Panc1 (cell line): ENCODE measurements around the gene HSFX3. TPM values are rescaled to one million over a fixed set of nuclear protein-coding genes. Genes with fewer than 3 reads are reported as not detected.
A peak's percentile ranks its signal among the peaks of the same experiment; 100 is the strongest.

ENCODE experiments used
- ATAC-seq: fragments of 200-7000 bp; cut with Tn5 transposase; 2 replicates; pipeline ENCODE4 v1.9.1; 2020; ENCODE audit warnings: mild to moderate bottlenecking, moderate library complexity
- BruUV-seq: library from RNA; stranded (reverse); fragments of 400-500 nt; replicated peaks from 2 replicates; lab custom pipeline; 2021; lab: Mats Ljungman, UMichigan
- CTCF ChIA-PET: fragments of 300-600 bp; sonication (Branson Sonifier 250); formaldehyde crosslinking; loops from one replicate; lab custom pipeline; 2022; ENCODE audit warnings: antibody characterized with exemption; lab: Charles Lee
- POLR2A ChIA-PET: fragments of 300-600 bp; sonication (Branson Sonifier 250); formaldehyde crosslinking; loops from one replicate; lab custom pipeline; 2022; ENCODE audit warnings: antibody characterized with exemption; lab: Charles Lee
- DNase-seq: peaks from one replicate; pipeline ENCODE4 v3.0.0-alpha.2; 2010; ENCODE audit warnings: low read depth, low spot score
- H3K27ac ChIP-seq: 2 replicates; pipeline ENCODE4 v1.5.1; 2011; ENCODE audit warnings: mild to moderate bottlenecking, low read length, inconsistent platforms
- H3K27me3 ChIP-seq: fragments of 200-500 bp; sonication (Bioruptor generic); 2 replicates; pipeline ENCODE4 v1.6.0; 2014; ENCODE audit warnings: low read length, inconsistent platforms; ENCODE audit not compliant: control insufficient read depth, insufficient read depth
- H3K36me3 ChIP-seq: fragments of 200-500 bp; sonication (Bioruptor generic); 2 replicates; pipeline ENCODE4 v1.5.1; 2014; ENCODE audit warnings: inconsistent platforms, mild to moderate bottlenecking, low read length, moderate library complexity; ENCODE audit not compliant: control insufficient read depth, insufficient read depth
- H3K4me1 ChIP-seq: 2 replicates; pipeline ENCODE4 v1.5.1; 2011; ENCODE audit warnings: inconsistent platforms, mild to moderate bottlenecking, low read length, moderate library complexity; ENCODE audit not compliant: control insufficient read depth, insufficient read depth
- H3K4me3 ChIP-seq, 2 experiments: 2 replicates each; pipeline ENCODE4 v1.5.1; 2011 to 2012; ENCODE audit warnings: low read depth in 2 of 2, low read length in 2 of 2, mild to moderate bottlenecking in 2 of 2, inconsistent platforms in 1 of 2, moderate library complexity in 1 of 2
- H3K9me3 ChIP-seq: fragments of 200-500 bp; sonication (Bioruptor generic); 2 replicates; pipeline ENCODE4 v1.5.1; 2014; ENCODE audit warnings: low read depth, mild to moderate bottlenecking, inconsistent platforms, low read length, moderate library complexity; ENCODE audit not compliant: control insufficient read depth, insufficient read depth
- POLR2AphosphoS5 ChIP-seq: IDR thresholded peaks from 2 replicates; pipeline ENCODE4 v1.6.1; 2012; ENCODE audit warnings: mild to moderate bottlenecking, low read depth, low read length, moderate library complexity
- SIN3A ChIP-seq: IDR thresholded peaks from 2 replicates; pipeline ENCODE4 v1.6.1; 2012; ENCODE audit warnings: low read depth, mild to moderate bottlenecking, low read length, moderate library complexity, borderline replicate concordance; ENCODE audit not compliant: insufficient read depth
- TCF7L2 ChIP-seq: IDR thresholded peaks from 2 replicates; pipeline ENCODE4 v1.6.1; 2011; ENCODE audit warnings: mild to moderate bottlenecking, low read depth, low read length, inconsistent platforms
- in situ Hi-C: cut with HindIII; loops from 2 replicates; pipeline ENCODE4 v1.10.0; 2016; ENCODE audit warnings: low sequenced_read_pairs, low pct_unique_long_range_greater_than_20kb
- intact Hi-C: fragments of 100-400 bp; cut with micrococcal nuclease; formaldehyde crosslinking; loops from one replicate; pipeline ENCODE4 v1.10.0; 2022; ENCODE audit not compliant: unreplicated experiment
- total RNA-seq: library from RNA; stranded (reverse); gene quantifications from one replicate; pipeline ENCODE4 v1.2.1, GENCODE V29; 2021; ENCODE audit not compliant: unreplicated experiment
- TF ChIP-seq, protein P1 (sequence below): fragments of 450-650 bp; IDR thresholded peaks from 2 replicates; pipeline ENCODE4 v1.5.1; 2017; ENCODE audit warnings: mild to moderate bottlenecking
- TF ChIP-seq, protein P2 (sequence below), 2 experiments: IDR thresholded peaks; 2 replicates each; pipeline ENCODE4 v1.6.1; 2011 to 2012; ENCODE audit warnings: low read depth in 2 of 2, control low read depth in 1 of 2, low read length in 1 of 2, mild to moderate bottlenecking in 1 of 2, moderate library complexity in 1 of 2; ENCODE audit not compliant: insufficient read depth in 1 of 2

HSFX3 gene
- total RNA-seq, 1 experiment from 2014 or later, result not detected

DNA sequence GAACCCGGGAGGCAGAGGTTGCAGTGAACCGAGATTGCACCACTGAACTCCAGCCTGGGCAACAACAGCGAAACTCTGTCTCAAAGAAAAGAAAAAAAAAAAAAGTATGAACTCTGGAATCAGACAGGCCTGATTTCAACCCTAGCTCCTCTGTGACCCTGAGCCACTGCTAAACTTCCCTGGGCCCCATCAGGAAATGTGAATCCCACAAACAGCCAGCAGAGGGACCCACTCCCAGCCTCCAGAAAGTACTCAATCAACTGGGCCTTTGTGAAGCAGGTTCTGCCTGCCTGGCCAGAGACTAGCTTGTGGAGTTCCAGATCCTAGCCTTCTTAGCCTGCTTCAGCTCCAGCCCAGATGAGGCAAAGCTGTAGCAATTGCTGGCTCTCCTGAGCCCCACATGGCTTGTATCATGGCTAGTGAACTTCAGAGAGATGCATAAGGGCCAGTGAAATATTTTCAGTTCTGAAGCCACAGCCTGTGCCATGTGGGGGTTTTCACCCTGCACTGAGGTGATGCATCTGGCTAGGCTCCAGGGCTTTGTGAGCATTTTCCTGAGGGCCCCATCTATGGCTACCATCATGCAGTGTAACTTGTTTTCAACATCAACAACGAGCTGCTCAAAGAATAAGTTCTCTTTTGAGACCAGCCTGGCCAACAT, 37.4 kb downstream of the HSFX3 start:
- Histone ChIP-seq H3K4me1 (no peaks in the 10 kb centered on the region), H3K4me3 (no peak overlapping the region), H3K9me3 (no peaks in the 10 kb centered on the region), H3K27ac (no peak overlapping the region), H3K27me3 (no peaks in the 10 kb centered on the region), H3K36me3 (no peaks in the 10 kb centered on the region)
- intact Hi-C loops, result no loop called here
- BruUV-seq, result no TSS peak
- POLR2A ChIA-PET, result interaction anchor here (0.5 to 0.7 kb wide), 2 partner anchors 18 to 371 kb away, joined by 4 to 10 read pairs; no protein-coding TSS in a partner anchor
- CTCF ChIA-PET, result interaction anchor here (0.6 to 1.2 kb wide), 4 partner anchors 16 to 1097 kb away, joined by 3 to 9 read pairs (median 3); no protein-coding TSS in a partner anchor
- DNase-seq (no peak), ATAC-seq (peak; percentile 85)
- TF ChIP-seq, protein P1, sequence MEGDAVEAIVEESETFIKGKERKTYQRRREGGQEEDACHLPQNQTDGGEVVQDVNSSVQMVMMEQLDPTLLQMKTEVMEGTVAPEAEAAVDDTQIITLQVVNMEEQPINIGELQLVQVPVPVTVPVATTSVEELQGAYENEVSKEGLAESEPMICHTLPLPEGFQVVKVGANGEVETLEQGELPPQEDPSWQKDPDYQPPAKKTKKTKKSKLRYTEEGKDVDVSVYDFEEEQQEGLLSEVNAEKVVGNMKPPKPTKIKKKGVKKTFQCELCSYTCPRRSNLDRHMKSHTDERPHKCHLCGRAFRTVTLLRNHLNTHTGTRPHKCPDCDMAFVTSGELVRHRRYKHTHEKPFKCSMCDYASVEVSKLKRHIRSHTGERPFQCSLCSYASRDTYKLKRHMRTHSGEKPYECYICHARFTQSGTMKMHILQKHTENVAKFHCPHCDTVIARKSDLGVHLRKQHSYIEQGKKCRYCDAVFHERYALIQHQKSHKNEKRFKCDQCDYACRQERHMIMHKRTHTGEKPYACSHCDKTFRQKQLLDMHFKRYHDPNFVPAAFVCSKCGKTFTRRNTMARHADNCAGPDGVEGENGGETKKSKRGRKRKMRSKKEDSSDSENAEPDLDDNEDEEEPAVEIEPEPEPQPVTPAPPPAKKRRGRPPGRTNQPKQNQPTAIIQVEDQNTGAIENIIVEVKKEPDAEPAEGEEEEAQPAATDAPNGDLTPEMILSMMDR, result peak; percentile 82
- TF ChIP-seq, protein P2, sequence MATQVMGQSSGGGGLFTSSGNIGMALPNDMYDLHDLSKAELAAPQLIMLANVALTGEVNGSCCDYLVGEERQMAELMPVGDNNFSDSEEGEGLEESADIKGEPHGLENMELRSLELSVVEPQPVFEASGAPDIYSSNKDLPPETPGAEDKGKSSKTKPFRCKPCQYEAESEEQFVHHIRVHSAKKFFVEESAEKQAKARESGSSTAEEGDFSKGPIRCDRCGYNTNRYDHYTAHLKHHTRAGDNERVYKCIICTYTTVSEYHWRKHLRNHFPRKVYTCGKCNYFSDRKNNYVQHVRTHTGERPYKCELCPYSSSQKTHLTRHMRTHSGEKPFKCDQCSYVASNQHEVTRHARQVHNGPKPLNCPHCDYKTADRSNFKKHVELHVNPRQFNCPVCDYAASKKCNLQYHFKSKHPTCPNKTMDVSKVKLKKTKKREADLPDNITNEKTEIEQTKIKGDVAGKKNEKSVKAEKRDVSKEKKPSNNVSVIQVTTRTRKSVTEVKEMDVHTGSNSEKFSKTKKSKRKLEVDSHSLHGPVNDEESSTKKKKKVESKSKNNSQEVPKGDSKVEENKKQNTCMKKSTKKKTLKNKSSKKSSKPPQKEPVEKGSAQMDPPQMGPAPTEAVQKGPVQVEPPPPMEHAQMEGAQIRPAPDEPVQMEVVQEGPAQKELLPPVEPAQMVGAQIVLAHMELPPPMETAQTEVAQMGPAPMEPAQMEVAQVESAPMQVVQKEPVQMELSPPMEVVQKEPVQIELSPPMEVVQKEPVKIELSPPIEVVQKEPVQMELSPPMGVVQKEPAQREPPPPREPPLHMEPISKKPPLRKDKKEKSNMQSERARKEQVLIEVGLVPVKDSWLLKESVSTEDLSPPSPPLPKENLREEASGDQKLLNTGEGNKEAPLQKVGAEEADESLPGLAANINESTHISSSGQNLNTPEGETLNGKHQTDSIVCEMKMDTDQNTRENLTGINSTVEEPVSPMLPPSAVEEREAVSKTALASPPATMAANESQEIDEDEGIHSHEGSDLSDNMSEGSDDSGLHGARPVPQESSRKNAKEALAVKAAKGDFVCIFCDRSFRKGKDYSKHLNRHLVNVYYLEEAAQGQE (IDR thresholded peaks at IDR 0.05; ENCODE audit: insufficient read depth in 1 of 2, low read depth in 2 of 2, low read length in 1 of 2), result no peak
- in situ Hi-C loops, result loop anchor here (25.0 kb wide), 1 partner anchor 1125 kb away; no protein-coding TSS in a partner anchor

DNA sequence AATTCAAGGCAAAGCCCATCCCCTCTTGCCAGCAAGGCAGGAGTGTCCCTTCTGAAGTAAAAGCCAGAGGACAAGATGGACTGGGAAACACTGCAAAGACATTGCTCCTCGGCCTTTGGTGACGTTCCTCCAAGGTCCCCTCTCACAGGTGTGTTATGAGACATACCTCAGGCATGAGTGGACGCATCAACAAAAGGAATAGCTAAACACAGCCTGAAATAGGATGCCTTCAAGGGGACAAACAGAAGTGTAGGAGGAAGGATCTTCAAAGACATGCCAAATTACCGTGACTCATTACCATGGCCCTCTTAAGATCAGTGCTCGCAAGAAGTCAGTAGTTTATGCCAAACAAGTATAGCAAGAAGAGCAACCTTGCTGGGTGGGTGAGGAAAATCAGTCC, 38.6 kb downstream of the HSFX3 start:
- ChIA-PET CTCF (interaction anchor here (1.2 kb wide), 2 partner anchors 28 to 428 kb away, joined by 3 to 4 read pairs; no protein-coding TSS in a partner anchor), POLR2A (no interaction called here)
- intact Hi-C loops, result no loop called here
- in situ Hi-C loops, result loop anchor here (25.0 kb wide), 1 partner anchor 1126 kb away; no protein-coding TSS in a partner anchor
- Histone ChIP-seq H3K36me3 (no peaks in the 10 kb centered on the region), H3K27ac (no peak overlapping the region), H3K9me3 (no peaks in the 10 kb centered on the region), H3K4me1 (no peaks in the 10 kb centered on the region), H3K4me3 (no peak overlapping the region), H3K27me3 (no peaks in the 10 kb centered on the region)
- BruUV-seq, result no TSS peak
- DNase-seq, result no peak
- no peak for ATAC-seq
- TF ChIP-seq, protein P1, result no peak
- TF ChIP-seq TCF7L2, result no peak
- TF ChIP-seq SIN3A, result no peak
- TF ChIP-seq, protein P2 (IDR thresholded peaks at IDR 0.05; ENCODE audit: insufficient read depth in 1 of 2, low read depth in 2 of 2, low read length in 1 of 2), result no peak
- TF ChIP-seq POLR2AphosphoS5, result no peak
